M059J (cell line): ENCODE data around the gene LRFN4. TPM values are rescaled to one million over a fixed set of nuclear protein-coding genes. Genes with fewer than 3 reads are reported as not detected.

Source experiments
- DNase-seq: peaks from one replicate; pipeline ENCODE4 v3.0.0-alpha.2; 2012; ENCODE audit warnings: low read depth
- total RNA-seq: library from RNA; depleted of rRNA; stranded (reverse); fragments of >200 nt; shearing (Covaris generic); gene quantifications from 2 replicates; pipeline ENCODE4 v1.2.3, GENCODE V29; 2014

LRFN4 gene
- total RNA-seq, 1 experiment from 2014 or later: 13.2 TPM

DNA sequence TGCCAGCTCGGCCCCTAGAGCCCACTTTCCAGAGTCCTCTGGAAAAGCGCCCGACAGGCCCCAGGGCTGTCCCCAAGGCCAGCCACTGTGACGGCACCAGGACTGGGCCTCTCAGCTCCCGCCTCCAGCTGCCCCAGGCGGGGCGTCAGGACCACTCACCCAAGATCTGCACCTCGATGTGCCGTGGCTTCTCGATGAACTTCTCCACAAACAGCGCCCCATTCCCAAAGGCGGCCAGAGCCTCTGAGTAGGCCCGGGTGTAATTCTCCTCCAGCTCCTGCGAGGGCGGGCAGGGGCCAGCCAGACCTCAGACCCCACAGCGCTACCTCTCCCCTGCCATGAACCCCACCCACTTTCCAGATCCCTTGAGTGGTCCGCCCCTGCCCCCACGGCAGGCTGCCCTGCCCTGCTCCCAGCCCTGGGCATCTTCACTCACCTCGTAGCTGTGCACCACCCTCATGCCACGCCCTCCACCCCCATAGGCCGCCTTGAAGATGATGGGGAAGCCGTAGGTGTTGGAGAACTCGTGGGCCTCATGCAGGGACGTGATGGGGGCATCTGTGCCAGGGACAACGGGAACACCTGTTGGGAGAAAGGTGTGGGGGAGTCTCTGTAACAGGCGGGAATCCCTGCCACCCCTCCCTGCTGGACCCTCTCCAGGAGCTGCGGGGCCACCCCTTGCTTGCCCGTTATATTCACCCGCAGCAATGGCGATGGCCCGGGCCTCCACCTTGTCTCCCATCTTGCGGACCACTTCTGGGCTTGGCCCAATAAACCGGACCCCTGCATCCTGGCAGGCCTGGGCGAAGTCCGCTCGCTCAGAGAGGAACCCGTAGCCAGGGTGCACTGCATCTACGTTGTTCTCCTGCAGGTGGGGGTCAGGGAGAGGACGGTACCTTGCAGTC lies 14.0 kb downstream of the LRFN4 start:
- no peak for DNase-seq

DNA sequence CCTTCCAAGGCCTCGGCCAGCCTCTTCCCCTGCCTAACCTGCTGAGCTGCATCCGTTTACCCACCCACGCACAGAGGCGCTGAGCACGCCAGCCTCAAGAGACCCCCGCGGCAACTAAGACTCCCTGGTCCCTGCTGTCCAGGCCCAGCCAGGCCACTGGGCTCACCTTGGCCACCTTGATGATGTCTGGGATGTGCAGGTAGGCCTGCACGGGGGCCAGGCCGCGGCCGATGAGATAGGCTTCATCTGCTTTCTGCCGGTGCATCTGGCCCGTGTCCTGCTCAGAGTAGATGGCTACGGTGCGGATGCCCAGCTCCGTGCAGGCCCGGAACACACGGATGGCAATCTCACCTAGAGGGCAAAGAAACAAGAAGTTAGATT lies 14.6 kb downstream of the LRFN4 start:
- no peak for DNase-seq

DNA sequence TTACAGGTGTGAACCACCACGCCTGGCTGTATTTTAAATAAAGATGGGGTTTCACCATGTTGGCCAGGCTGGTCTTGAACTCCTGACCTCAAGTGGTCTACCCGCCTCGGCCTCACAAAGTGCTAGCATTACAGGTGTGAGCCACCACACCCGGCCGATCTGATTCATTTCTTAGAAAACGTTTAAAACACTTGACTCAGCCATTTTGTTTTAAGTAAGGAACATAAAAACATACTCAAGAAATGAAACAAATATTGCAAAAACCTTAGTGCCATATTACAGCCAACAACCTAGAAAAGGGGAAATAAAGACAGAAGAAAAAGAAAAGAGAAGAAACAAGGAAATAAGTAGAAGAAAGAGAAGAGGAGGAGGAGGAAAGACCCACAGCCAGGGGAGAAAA lies 17.4 kb downstream of the LRFN4 start:
- no peak for DNase-seq

DNA sequence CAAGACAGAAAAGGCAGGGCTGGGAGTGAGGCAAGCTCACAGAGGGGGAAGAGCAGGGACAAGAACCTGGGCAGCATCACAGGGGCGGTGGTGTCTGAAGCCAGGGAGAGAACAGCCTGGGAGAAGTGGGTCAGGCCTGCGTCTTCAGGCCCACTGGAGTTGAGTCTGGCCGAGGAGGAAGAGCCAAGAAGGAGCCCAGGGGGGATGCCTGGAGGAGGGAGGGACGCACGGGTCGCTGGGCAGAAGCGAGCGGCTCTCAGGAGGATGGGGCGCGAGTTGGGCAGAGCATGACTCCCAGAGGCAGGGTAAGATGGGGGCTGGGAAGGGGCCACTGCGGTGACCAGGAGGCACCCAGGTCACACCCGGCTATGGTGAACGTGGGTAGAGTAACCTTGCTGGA lies 18.5 kb downstream of the LRFN4 start:
- no peak for DNase-seq

DNA sequence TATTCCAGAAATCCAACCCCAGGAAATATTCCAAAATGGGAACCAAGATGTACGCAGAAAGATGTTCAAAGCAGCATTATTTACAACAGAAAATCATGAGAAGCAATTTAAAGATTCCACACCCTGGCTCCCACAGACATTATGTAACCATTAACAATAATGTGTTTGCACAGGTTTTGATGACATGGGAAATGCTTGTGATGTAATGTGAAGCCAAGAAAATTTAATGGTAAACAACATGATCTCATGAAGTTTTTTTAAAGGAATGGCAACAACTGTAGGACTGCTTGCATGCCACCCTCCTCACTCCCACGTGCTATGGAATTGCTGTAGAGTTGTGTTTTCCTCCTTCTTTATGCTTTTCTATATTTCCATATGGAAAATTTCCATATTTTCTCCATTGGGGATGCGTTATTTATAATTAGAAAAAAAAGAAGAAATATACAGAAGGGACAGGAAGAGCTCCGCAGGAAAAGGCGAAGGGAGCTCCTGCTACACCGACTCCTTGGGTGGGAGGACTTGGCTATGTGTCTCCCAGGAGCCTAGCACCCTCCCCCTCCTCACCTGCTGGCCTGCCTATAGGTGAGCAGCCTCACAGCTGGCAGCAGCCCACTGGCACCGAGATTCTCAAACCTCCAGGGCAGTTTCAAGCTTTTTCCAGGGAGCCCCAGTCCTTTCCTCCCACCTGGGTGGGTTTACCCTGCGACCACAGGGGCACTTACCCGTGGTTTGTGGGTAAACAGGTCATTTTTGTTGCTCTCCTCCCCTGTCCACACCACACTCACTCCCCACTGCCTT lies 20.9 kb downstream of the LRFN4 start:
- no peak for DNase-seq

DNA sequence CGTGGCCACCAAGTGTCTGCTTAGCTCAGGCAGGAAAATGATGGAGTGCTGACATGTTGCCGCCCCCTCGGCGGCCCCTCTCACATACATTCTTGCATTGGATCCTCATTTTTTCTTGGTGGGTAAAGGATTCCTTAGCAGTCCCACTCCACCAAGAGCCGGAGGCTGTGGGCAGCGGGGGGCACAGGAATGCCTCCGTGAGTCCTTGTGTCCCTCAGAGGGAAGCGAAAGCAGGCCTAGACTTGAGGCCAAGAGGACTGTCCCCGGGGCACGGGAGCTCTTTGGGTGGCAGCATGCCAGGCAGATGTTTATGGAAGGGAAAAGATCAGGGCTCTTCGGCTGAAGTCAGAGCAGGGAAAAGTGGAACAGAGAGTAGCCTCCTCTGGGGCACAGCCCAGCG lies 21.6 kb downstream of the LRFN4 start:
- no peak for DNase-seq

DNA sequence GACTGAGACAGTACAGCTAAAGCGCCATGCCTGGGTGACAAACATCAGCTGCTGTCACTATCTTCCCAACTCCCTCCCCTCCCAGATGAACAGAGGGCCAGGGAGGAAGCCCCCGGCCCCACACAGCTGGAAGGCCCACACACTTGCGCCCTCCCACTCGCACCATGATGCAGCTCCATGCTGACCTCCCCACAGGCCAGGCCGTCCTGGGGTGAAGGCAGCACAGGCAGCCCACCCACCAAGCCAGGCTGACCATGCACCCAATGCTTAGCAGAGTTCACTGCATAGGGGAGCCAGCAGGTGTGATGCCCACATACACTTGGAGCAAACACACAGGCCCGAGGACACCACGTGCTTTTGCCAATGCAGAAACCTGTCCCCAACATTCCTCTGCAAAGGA lies 22.1 kb downstream of the LRFN4 start:
- no peak for DNase-seq

DNA sequence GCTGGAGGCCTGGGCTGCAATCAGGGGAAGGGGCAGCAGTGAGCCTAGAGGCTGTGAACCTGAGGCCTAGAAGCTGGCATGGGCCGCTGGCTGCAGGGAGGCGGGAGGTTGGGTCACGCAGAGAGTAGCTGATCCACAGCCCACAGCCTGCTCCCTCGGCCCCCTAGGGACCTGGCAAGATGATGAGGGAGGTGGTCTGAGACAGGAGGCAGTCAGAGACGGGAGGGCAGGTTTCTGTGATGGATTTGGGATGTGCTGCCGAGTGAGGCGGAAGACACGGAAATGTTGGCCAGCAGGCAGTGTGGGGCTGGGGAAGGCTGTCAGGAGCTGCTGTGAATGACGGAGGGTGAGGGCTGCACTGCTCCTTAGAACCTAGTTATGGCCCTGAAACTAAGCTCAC lies 22.7 kb downstream of the LRFN4 start:
- no peak for DNase-seq

DNA sequence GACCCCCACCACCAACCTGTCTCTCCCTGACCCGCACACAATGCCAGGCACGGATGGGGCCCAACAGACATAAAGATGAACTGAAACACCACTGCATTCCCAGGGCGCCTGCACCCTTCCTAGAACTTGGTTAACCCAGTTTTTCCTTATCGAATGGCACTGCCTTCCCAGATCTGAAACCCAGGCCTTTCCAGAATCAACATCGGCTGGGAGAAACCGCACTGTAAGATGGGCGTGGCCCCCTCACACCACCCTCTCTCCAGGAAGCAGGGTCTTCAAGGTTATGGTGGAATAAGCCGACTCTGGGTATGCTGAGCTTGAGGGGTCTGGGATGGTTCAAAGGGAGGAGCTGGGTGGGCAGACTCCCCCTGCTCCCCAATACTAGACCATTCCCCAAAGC lies 23.1 kb downstream of the LRFN4 start:
- DNase-seq: no peak

DNA sequence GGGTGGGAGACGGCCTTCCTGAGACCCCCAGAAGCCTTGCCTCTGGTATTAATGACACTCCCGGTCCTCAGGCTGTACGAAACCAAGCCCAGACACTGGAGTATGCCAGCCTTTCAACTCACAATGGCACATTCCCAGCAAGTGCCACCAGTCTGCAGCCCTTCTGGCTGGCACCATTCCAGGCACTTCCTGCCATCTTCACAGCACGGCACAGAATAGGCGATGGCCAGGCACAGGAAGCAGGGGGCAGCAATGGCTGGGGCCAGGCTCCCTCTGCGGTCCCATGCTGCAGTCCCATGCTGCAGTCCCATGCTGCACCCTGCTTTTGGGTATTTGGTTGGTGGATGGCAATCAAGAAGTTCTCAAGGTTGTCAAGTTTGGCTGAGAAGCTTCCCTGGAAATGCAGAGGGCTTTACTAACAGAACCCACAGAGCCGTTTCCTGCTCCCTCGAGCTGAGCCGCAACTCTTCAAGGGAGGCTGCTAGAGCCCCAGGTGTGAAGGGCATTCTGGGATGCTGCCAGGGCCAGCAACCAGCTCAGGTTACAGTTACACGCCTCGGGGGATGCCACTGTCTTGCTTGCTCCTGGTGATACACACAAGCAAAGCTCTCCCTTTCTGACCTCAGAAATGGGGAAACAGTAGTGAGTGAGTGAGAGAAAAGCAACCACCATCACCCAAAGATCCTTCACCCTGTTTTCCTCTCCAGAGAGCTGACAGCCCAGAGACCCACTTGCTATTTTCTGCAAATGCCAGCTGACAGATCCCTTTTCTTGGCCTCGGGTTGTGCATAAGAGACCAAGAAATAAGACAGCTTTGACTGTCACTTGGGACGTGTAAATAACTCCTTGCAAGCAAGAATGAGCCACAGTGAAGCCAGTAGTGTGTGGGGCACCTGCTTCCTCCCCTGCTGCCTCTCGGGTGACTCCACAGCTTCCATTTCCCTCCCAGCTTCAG lies 23.9 kb downstream of the LRFN4 start:
- DNase-seq: peak; percentile 97

DNA sequence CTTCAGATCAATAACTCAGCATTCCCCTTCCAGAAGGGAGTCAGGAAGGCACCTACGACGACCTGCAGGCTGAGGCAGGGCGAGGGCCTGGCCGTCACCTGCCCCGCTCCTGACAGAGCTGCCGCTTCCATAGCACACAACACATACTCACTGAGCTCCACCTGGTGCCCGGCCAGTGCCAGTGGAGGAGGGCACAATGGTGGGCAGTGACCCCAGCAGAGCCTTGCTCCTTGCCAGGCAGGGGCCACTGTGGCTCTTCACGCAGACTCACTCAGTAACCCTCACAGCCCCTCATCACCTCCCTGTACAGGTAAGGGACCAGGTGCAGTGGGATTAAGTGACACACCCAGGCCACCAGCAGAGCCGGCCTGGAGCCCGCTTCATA lies 24.6 kb downstream of the LRFN4 start:
- DNase-seq: no peak

DNA sequence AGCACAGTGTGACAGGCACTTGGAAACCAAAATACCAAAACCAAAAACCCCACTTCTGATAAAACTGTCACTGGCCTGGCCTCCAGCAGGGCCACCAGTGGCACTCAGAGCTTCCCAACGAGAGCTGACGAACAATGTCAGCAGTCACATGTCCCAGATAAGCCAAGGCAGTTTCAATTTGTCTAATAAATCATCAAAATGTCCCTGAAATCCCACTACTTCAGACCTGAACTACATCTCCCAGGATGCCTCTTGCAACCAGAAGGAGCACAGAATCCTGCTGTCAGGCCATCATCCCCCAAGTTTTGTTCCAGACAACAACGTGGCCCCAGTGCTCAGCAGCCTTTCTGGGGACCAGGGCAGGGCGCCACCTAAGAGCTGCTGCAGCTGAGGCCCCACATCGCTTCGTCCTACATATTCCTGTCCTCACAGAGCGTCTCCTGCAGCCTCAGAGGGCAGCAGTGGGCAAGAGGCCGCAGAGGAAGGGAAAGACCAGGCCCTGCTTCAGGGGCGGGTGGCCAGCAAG lies 25.1 kb downstream of the LRFN4 start:
- DNase-seq: no peak

DNA sequence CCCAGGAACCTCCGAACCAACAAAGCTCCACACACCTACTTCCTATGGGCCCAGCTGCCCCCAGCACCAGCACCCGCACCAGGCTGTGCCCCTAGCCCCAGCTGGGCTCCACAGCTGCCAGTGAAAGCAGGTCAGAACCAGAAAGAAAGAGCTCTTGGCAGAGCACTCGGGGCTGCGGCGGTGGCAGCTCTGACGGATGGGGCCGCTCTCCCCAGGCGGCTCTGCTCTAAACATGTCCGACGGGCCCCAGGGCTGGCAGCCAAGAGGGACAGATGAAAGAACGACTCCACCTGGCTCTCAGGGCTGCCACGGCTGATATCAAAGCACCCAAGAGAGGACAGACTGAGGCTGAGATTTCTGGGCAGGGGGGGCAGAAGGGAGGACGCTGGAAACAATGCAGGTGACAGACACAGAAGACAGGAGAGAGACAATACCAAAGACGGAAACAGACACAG lies 25.7 kb downstream of the LRFN4 start:
- no peak for DNase-seq

DNA sequence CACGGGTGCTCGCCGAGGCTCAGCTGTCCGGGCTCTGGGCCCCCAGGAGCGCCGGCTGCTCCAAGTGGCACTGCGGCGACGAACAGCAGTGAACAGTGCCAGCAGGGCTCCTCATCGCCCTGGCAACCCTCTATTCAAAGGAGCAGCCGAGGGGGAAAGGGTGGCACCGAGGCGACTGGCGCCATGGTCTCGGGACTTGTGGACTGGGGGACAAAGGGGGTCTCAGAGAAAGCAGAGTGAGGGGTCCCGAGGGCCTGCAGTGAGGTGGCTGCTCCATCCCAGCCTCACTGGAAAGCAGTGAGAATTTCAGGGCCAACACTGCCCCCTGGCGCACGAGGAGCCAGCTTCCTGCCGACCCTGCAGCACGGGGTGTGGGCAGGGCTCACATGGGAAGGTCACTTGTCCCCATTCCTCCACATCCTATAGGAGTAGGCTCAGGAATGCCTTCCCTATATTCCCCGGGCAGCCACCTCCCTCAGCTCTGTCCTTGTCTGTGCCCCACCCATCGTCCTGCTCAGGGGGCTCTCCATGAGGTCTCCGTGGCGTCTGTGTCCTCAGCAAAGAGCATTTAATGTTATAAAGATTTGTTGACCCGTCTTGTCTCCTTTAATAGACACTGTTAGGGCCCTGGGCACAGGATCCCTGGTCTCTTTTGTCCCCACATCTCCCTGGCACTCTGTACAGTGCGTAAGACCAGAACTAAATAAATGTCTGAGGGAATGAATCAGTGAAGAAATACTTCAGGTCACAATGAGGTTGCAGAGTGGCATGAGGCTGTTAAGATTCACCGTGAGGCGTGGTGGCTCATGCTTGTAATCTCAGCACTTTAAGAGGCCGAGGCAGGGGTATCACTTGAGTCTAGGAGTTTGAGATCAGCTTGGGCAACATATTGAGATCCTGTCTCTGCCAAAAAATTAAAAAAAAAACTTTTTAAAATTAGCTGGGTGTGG lies 26.4 kb downstream of the LRFN4 start:
- peak; percentile 90 for DNase-seq

DNA sequence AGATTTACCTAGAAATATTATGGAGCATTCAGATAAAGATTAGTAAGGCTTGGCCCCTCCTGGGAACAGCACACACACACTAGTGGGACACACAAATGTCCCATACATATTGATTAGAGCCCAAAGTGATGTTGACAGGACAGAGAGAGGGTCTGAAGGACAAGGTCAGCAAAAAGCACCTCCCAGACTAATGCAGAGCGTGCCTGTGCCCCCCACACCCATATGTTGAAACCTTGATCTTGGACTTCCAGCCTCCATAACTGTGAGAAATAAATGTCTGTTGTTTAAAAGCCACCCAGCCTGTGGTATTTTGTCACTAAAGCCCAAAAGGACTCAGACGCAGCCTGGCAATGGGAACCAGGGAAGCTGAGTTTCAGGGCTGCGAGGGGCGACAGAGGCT lies 27.6 kb downstream of the LRFN4 start:
- no peak for DNase-seq

DNA sequence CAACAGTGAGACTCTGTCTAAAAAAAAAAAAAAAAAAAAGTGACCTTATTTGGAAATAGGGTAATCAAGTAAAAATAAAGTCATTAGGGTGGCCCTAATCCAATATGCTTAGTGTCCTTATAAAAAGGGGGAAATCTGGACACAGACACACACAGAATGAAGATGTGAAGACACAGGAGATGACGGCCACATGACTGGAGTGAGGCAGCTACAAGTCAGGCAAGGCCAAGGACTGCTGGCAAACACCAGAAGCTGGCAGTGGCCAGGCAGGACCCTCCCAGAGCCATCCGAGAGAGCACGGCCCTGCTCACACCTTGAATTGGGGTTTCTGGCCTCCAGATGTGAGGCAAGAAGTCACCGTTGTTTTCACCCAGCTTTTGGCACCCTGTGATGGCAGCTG lies 28.6 kb downstream of the LRFN4 start:
- DNase-seq: no peak

DNA sequence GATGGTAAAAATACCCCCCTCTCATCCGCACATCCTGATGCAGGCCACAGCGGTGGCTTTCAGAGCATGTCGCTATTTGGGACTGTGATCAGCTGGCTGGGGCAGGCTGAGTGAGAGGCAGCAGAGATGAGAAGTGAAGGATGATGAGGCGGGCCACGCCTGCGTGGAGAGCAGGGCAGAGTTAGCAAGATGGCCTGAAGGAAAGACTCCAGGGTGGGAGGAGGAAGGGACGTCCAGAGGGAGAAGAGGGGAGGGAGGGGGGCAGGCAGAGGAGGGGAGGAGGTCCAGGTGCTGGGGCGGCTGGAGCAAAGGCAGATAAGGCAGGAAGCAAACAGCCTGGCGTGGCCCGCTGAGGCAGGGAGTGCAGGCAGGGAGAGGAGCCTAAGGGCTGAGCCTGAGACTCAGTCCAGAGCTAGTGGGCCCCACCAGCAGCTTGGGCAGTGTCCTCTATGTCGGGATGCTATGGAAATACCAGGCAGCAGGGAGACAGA lies 29.1 kb downstream of the LRFN4 start:
- no peak for DNase-seq

DNA sequence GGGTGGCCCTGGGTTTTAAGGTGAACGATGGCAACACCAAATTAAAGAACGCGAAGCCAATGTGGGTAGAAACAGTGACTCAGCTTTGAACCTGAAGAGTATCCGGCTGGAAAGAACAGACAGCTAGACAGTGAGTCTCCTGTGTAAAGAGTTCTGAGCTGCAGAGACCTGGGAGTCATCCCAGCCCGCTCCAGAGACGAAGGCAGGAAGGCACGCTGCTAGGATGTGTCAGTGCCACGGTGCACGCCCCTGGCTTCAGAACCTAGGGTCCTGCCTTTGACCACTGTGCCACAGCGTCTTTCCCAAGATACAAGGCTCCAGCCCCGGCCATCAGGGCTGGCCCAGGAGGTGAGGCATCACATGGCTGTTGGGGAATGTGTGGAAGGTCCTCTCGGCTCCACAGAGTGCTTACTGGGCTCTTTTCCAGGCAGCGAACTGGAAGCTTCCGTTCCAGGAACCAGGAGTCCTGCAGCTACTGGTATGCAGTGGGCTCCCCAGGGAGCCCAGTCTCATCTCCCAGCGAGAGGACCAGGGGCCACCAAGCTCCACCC lies 29.9 kb downstream of the LRFN4 start:
- peak; percentile 84 for DNase-seq

DNA sequence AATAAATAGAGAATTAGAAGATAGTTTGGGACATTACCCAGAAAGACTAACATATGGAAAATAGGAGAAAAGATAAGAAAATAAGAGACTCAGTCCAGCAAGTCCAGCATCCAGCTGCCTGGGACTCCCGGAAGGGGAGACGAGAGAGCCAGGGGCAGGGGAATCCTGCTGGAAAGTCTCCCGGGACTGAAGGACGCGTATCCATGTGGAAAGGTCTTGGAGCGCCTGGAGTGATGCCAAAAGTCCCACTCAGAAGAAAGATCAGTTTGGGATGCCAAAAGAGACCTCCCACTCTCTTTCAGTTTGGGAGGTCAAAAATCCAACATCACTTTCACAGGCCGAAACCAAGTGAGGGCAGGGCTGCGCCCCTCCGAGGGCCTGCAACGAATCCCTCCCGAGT lies 30.7 kb downstream of the LRFN4 start:
- DNase-seq: no peak

DNA sequence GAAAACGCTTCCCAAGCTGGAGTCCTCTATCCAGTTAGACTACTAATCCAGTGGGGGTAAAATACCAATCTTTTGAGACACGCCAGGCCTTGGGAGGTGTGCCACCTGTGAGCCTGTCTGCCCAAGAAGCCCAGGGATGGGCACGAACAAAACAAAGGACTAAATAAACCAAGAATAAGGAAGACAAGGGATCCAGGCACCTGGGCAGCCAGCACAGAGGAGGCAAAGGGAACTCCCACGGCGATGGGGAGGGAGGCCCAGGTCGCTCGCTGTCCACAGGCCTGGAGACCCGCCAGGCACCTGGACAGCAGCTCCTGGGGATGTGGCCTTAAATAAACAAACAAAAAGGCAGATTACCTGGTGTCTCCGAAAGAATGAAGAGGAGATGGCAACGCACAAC lies 31.4 kb downstream of the LRFN4 start:
- no peak for DNase-seq
